ENCODE results near the gene TPM2.
A peak's percentile ranks its signal among the peaks of the same experiment; 100 is the strongest.

The TPM2 gene

GRCh38 chr9:35718721-35719511, 29.2 kb upstream of the TPM2 start:
- DNase-seq: no peak

DNA sequence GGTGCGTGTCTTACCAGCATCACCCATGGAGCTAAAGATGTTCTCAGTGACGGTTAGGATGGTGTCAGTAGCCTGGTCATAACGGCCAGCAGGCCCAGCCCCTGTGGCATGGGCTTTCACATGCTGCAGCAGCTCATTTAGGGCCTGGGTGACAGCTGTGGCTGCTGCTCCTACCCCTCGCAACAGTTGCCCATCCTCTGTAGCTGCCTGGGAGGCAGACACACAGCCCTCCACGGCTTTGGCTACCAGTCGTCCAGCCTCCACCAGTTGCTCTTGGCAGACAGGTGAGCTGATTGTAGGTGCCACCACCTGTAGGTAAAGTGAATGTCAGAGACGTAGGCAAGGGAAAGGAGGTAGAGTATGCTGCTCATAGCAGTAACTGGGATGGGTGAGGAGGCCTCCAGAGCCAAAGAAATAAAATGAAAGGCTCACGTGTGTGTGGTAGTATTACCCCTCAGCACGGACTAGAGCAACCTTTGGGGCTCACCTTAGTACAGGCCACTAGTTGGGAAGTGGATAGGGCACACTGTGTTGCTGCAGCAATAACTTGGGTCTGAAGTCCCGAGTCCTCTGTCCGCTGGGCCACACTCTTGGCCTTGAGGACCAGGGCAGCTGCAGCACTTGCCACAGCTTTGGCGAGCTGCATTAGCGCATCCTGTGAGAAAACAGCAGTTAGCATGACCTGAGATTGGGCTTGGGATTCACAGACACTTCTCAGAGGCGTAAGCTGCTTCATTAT, 27.6 kb upstream of the TPM2 start:
- DNase-seq: no peak

DNA sequence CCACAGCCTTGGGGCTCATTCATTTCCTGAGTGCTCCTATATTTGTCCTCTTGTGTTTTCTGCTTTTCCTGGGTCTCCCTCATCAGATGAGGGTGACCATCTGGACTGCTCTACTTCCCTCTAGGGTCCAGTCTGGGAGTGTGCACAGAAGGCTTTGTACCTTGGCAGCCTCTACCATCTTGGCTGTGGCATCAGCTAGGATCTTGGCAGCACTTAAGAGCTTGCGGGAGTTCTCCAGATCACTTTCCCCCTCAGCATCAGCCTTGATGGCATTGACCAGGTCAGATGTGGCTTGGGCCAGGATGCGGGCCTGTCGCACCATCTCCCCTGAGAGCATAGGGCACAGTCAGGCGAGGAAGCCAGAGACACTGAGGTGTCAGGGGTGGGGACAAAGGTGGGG, 26.5 kb upstream of the TPM2 start:
- DNase-seq: peak in 2 of 56 donors; percentile 13 to 14

- no peak for DNase-seq
Observed at GRCh38 chr9:35714579-35715252, 25.0 kb upstream of the TPM2 start.

- DNase-seq: no peak
Observed at GRCh38 chr9:35714123-35714522, 24.4 kb upstream of the TPM2 start.

GRCh38 chr9:35713578-35713977, 23.9 kb upstream of the TPM2 start:
- no peak for DNase-seq

GRCh38 chr9:35712762-35713400, 23.2 kb upstream of the TPM2 start:
- no peak for DNase-seq

GRCh38 chr9:35711501-35712428, 22.0 kb upstream of the TPM2 start:
- no peak for DNase-seq

GRCh38 chr9:35710818-35711500, 21.2 kb upstream of the TPM2 start:
- DNase-seq: no peak

DNA sequence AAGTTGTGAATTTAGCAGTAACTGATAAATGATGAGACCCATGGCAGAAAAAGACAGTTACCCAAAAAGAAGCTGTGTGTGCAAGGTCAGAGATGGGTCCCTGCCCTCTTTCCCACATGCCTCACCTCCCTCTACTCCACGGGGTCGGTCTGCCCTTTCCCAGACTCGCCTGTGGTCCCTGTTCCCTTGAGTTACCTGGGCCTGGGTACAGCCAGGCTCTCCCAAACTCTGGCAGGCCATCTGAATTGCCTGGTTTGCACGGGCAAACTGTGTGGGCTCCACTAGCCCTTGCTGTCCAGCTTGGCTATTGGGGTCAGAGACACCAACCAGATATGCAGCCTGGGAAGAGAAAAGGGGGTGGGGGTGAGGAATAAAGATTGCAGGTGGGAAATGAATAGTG, 18.4 kb upstream of the TPM2 start:
- no peak for DNase-seq

- DNase-seq: no peak
Observed at GRCh38 chr9:35706951-35707350, 17.2 kb upstream of the TPM2 start.

DNA sequence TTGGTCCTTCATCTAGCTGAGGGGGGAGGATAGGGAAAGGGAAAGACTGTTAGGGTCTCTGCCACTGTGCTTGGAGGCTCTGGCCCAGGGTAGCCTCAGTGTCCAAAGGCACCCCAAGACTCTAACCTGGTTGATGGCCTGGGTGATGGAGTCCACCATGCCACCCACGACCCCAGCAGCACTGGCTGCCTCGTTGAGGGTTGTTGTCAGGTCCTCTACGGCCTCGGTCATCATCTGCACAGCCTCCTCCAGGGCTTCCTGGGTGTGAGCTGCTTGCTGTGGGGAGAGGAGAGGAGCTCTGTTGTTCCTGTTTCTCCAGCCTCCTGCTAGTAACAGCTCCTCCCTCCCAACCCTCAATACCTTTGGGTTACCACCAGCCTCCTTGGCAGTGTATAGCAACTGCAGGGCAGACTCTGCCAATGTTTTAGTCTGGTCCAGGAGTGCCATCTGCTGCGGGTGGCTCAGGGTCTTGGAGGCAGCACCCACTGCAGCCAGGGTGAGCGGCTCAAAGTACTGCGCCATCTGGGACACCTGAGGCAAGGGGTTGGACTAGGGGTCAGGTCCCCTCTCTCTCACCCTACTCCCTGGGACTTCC, 16.2 kb upstream of the TPM2 start:
- no peak for DNase-seq

DNA sequence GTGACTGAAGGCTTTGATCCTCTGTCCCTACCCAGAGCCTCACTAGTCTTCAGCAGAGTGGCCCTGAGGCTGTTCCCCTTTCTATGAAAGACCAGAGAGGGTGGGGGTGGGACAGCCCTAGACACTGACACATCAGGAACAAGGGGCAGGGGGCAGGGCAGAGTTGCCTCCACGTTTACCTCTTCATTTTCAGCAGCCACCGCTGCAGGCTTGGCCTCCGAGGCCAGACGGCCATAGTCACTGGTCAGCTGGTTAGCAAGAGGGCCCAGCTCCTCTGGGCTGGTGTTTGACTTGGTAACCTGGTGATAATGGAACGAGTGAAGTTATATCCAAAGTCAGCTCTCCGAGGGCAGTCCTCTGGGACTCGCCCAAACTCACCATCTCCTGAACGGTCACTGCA, 15.6 kb upstream of the TPM2 start:
- no peak for DNase-seq

GRCh38 chr9:35703906-35704672, 14.4 kb upstream of the TPM2 start:
- DNase-seq: no peak

DNA sequence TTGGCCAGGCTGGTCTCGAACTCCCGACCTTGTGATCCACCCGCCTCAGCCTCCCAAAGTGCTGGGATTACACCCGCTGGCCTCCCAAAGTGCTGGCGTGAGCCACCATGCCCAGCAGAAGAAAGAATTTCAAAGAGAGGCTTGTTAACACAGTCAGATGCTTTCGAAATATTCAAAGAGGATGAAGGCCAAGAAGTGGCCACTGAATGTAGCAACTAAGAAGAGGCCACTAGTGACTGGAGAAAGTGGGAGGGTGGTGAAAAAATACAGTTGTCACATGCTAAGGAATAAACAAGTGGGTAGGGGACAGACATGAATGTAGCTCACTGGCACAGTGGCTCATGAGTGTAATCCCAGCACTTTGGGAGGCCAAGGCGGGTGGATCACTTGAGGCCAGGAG, 13.0 kb upstream of the TPM2 start:
- no peak for DNase-seq

DNA sequence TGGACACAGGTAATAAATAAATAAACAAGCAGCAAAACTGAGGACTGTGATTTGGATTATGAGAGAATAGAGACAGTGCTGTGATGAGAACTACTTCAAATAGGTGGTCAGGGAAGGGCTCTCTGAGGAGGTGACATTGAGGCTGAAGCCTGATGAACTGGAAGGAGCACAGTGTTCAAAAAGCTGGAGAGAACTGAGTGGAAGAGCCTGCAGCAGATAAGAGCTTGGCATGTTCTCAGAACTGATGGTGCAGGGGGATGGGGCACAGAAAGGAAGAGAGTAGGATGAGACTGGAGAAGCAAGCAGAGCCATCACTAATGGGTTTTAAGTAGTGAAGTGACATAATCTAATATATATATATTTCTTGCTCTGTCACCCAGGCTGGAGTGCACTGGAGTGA, 11.2 kb upstream of the TPM2 start:
- DNase-seq: no peak

DNA sequence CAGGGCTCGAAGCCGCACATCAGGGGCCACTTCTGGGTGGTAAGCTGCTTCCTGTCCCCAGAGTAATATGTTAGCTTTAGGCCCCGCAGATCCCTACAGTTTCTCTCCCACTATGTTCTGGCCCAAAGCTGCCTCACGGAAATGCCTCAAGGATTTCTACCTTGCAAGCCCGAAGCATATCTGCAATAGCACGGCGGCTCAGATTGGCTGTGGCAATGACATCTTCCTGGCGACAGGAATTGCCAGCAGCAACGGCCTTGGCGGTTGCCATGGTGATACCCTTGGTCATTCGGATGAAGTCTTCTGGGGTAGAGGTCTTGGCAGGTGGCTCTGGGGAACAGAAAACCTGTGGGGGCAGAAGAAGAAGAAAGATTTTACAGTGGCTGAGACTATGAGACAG, 10.3 kb upstream of the TPM2 start:
- DNase-seq: no peak

GRCh38 chr9:35698231-35698630, 8.5 kb upstream of the TPM2 start:
- DNase-seq: no peak

- DNase-seq: no peak
Observed at GRCh38 chr9:35697486-35697885, 7.8 kb upstream of the TPM2 start.
